H1 (cell line): Measurements from ENCODE around the gene RTEL1. TPM values are rescaled to one million over a fixed set of nuclear protein-coding genes. Genes with fewer than 3 reads are reported as not detected.

ENCODE experiments used
- CTCF ChIA-PET: fragments of 300-600 bp; sonication (Branson Sonifier 250); formaldehyde crosslinking; loops from one replicate; lab custom pipeline; 2021; ENCODE audit not compliant: partially characterized antibody; lab: Charles Lee
- POLR2A ChIA-PET: fragments of 300-600 bp; sonication (Branson Sonifier 250); formaldehyde crosslinking; loops from one replicate; lab custom pipeline; 2021; ENCODE audit warnings: inconsistent platforms; ENCODE audit not compliant: partially characterized antibody; lab: Charles Lee
- DNase-seq, 2 experiments: peaks; one replicate each; pipeline versions ENCODE4 v3.0.0 to v3.0.0-alpha.2; 2010 to 2022; ENCODE audit warnings: low spot score in 2 of 2, low read depth in 1 of 2, mixed read lengths in 1 of 2
- FAIRE-seq: peaks from 2 replicates; lab custom pipeline; 2011; peaks lifted over from hg19 to GRCh38; lab: Jason Lieb, UNC
- H2AFZ ChIP-seq: 2 replicates; pipeline ENCODE4 v1.8.1; 2012; ENCODE audit warnings: low read length, inconsistent platforms
- H2AK5ac ChIP-seq: 2 replicates; pipeline ENCODE4 v1.6.1; 2013; ENCODE audit warnings: low read depth, low read length
- H2BK120ac ChIP-seq: replicated peaks from 2 replicates; pipeline ENCODE3; 2013; ENCODE audit warnings: low read depth, low read length, inconsistent platforms
- H2BK12ac ChIP-seq: 2 replicates; pipeline ENCODE4 v1.6.1; 2013; ENCODE audit warnings: low read depth, low read length
- H2BK15ac ChIP-seq: 2 replicates; pipeline ENCODE4 v1.6.1; 2013; ENCODE audit warnings: low read length
- H2BK20ac ChIP-seq: 2 replicates; pipeline ENCODE4 v1.6.1; 2013; ENCODE audit warnings: low read length
- H2BK5ac ChIP-seq: 2 replicates; pipeline ENCODE4 v1.6.1; 2013; ENCODE audit warnings: low read depth, low read length
- H3K14ac ChIP-seq: 2 replicates; pipeline ENCODE4 v1.6.1; 2013; ENCODE audit warnings: inconsistent platforms; ENCODE audit not compliant: insufficient read length
- H3K18ac ChIP-seq: 2 replicates; pipeline ENCODE4 v1.6.1; 2013; ENCODE audit warnings: low read length; ENCODE audit errors: extremely low read depth
- H3K23ac ChIP-seq: 2 replicates; pipeline ENCODE4 v1.6.1; 2013; ENCODE audit warnings: inconsistent platforms; ENCODE audit not compliant: insufficient read length
- H3K23me2 ChIP-seq: 2 replicates; pipeline ENCODE4 v1.6.1; 2013; ENCODE audit warnings: low read depth, low read length
- H3K27ac ChIP-seq: 2 replicates; pipeline ENCODE4 v1.6.1; 2011; ENCODE audit warnings: low read depth, low read length, inconsistent platforms
- H3K27me3 ChIP-seq, 4 experiments: replicated peaks in 1 of 4; 1 replicate in 1 of 4; 2 replicates in 3 of 4; pipeline versions ENCODE4 v1.6.1 to v1.8.1; 2011 to 2013; ENCODE audit warnings: low read length in 3 of 4, mild to moderate bottlenecking in 3 of 4, inconsistent platforms in 2 of 4, mixed read lengths in 2 of 4, moderate library complexity in 1 of 4; ENCODE audit not compliant: control insufficient read depth in 3 of 4, insufficient read depth in 3 of 4; ENCODE audit errors: extremely low read depth in 1 of 4
- H3K36me3 ChIP-seq, 4 experiments: 2 replicates each; pipeline versions ENCODE4 v1.6.1 to v1.8.1; 2011 to 2013; ENCODE audit warnings: mild to moderate bottlenecking in 4 of 4, low read length in 3 of 4, moderate library complexity in 2 of 4, control low read depth in 1 of 4, inconsistent platforms in 1 of 4; ENCODE audit not compliant: insufficient read depth in 4 of 4, control insufficient read depth in 2 of 4
- H3K4ac ChIP-seq: replicated peaks from 2 replicates; pipeline ENCODE3; 2013; ENCODE audit warnings: low read length, low read depth, mixed read lengths, inconsistent platforms; ENCODE audit not compliant: insufficient read length
- H3K4me1 ChIP-seq, 4 experiments: replicated peaks in 1 of 4; 1 replicate in 1 of 4; 2 replicates in 3 of 4; pipeline versions ENCODE4 v1.6.1 to v1.8.1; 2011 to 2013; ENCODE audit warnings: low read length in 3 of 4, inconsistent platforms in 2 of 4, mixed read lengths in 1 of 4; ENCODE audit not compliant: insufficient read depth in 4 of 4, control insufficient read depth in 3 of 4
- H3K4me2 ChIP-seq, 2 experiments: 2 replicates each; pipeline versions ENCODE4 v1.6.1 to v1.8.1; 2011 to 2013; ENCODE audit warnings: low read depth in 2 of 2, low read length in 2 of 2, control low read depth in 1 of 2, inconsistent platforms in 1 of 2, mild to moderate bottlenecking in 1 of 2; ENCODE audit not compliant: insufficient read depth in 1 of 2
- H3K4me3 ChIP-seq, 4 experiments: fragments of 200-600, 300-600 bp in 1 of 4; sonication (generic), shearing (Covaris generic), sonication (Bioruptor Twin) in 1 of 4; 2 replicates each; pipeline versions ENCODE4 v1.5.1 to v1.8.1; 2011 to 2016; ENCODE audit warnings: low read length in 4 of 4, low read depth in 3 of 4, control low read depth in 2 of 4, inconsistent platforms in 2 of 4, mild to moderate bottlenecking in 2 of 4, mixed read lengths in 1 of 4, moderate library complexity in 1 of 4; ENCODE audit not compliant: insufficient read depth in 2 of 4; ENCODE audit errors: extremely low read depth in 1 of 4
- H3K56ac ChIP-seq: replicated peaks from 2 replicates; pipeline ENCODE3; 2013; ENCODE audit warnings: low read depth, mild to moderate bottlenecking, mixed read lengths, low read length, inconsistent platforms; ENCODE audit not compliant: insufficient read length
- H3K79me1 ChIP-seq: 2 replicates; pipeline ENCODE4 v1.6.1; 2013; ENCODE audit warnings: low read depth, low read length, control low read depth
- H3K79me2 ChIP-seq, 2 experiments: 2 replicates each; pipeline versions ENCODE4 v1.6.1 to v1.8.1; 2012 to 2013; ENCODE audit warnings: low read length in 2 of 2, mild to moderate bottlenecking in 2 of 2, inconsistent platforms in 1 of 2; ENCODE audit not compliant: insufficient read depth in 2 of 2, control insufficient read depth in 1 of 2
- H3K9ac ChIP-seq, 4 experiments: replicated peaks in 1 of 4; 1 replicate in 1 of 4; 2 replicates in 3 of 4; pipeline versions ENCODE4 v1.6.1 to v1.8.1; 2011 to 2013; ENCODE audit warnings: low read depth in 3 of 4, low read length in 3 of 4, control low read depth in 2 of 4, mild to moderate bottlenecking in 2 of 4, moderate library complexity in 2 of 4, inconsistent platforms in 1 of 4; ENCODE audit errors: extremely low read depth in 1 of 4
- H3K9me3 ChIP-seq, 2 experiments: 2 replicates each; pipeline versions ENCODE4 v1.6.1 to v1.8.1; 2012 to 2013; ENCODE audit warnings: mild to moderate bottlenecking in 2 of 2, moderate library complexity in 2 of 2, control low read depth in 1 of 2, inconsistent platforms in 1 of 2, low read depth in 1 of 2, low read length in 1 of 2, mixed read lengths in 1 of 2; ENCODE audit not compliant: insufficient read depth in 2 of 2
- H4K20me1 ChIP-seq, 2 experiments: replicated peaks in 1 of 2; 2 replicates each; pipeline versions ENCODE3 to v1.8.1; 2011 to 2013; ENCODE audit warnings: inconsistent platforms in 2 of 2, low read length in 2 of 2, mild to moderate bottlenecking in 1 of 2; ENCODE audit not compliant: insufficient read depth in 2 of 2, control insufficient read depth in 1 of 2
- H4K5ac ChIP-seq: 2 replicates; pipeline ENCODE4 v1.6.1; 2013; ENCODE audit warnings: low read length, low read depth, mixed read lengths, inconsistent platforms; ENCODE audit not compliant: insufficient read length
- H4K8ac ChIP-seq: 2 replicates; pipeline ENCODE4 v1.8.0; 2013; ENCODE audit warnings: mild to moderate bottlenecking, moderate library complexity, low read length, inconsistent platforms; ENCODE audit not compliant: insufficient read depth; ENCODE audit errors: extremely low read depth
- H4K91ac ChIP-seq: replicated peaks from 2 replicates; pipeline ENCODE3; 2013; ENCODE audit warnings: low read length, mixed read lengths, inconsistent platforms; ENCODE audit not compliant: insufficient read length
- ASH2L ChIP-seq: fragments of 200-600, 300-600 bp; sonication (generic); IDR thresholded peaks from one replicate; pipeline ENCODE4 v1.7.1; 2017; ENCODE audit warnings: low read length
- BACH1 ChIP-seq: IDR thresholded peaks from 2 replicates; pipeline ENCODE4 v1.6.1; 2012; ENCODE audit warnings: low read length, improper control_type of control experiment
- CBX8 ChIP-seq: fragments of 300-800, 300-1000 bp; sonication (generic); IDR thresholded peaks from 2 replicates; pipeline ENCODE4 v1.7.1; 2016; ENCODE audit warnings: low read depth, low read length, borderline replicate concordance
- CHD1 ChIP-seq: IDR thresholded peaks from 2 replicates; pipeline ENCODE4 v1.6.1; 2012; ENCODE audit warnings: low read depth, low read length, improper control_type of control experiment
- EGR1 ChIP-seq: IDR thresholded peaks from 2 replicates; pipeline ENCODE4 v1.6.1; 2011; ENCODE audit warnings: low read depth, low read length, borderline replicate concordance
- EP300 ChIP-seq, 2 experiments: IDR thresholded peaks; 1 replicate in 1 of 2; 2 replicates in 1 of 2; pipeline ENCODE4 v1.6.1; 2011 to 2012; ENCODE audit warnings: low read depth in 2 of 2, low read length in 2 of 2, mild to moderate bottlenecking in 2 of 2, borderline replicate concordance in 1 of 2, inconsistent platforms in 1 of 2, moderate library complexity in 1 of 2
- TAF7 ChIP-seq: optimal IDR thresholded peaks from 2 replicates; pipeline ENCODE3; 2011; ENCODE audit warnings: low read depth, mild to moderate bottlenecking, inconsistent platforms, low read length, moderate library complexity, borderline replicate concordance
- WGBS, 2 experiments: shearing (Covaris generic) in 1 of 2; methylation state at CpG; one replicate each; pipeline versions ENCODE4 v1.1.6 to v1.1.7; 2013 to 2015; ENCODE audit warnings: low lambda C conversion rate in 2 of 2, mixed read lengths in 2 of 2, inconsistent platforms in 1 of 2, low coverage in 1 of 2, missing lambda C conversion rate in 1 of 2; ENCODE audit not compliant: insufficient replicate concordance in 2 of 2, insufficient coverage in 1 of 2, insufficient read length in 1 of 2; ENCODE audit errors: extremely low coverage in 1 of 2, missing lambda C conversion rate in 1 of 2; 5-methylcytosine and 5-hydroxymethylcytosine counted together
- polyA plus RNA-seq, 7 experiments: library from polyadenylated mRNA; depleted of rRNA in 3 of 7; stranded (reverse) in 5 of 7; unstranded in 2 of 7; fragments of >200 nt in 5 of 7; fragments of 200-250 nt in 2 of 7; gene quantifications; 1 replicate in 5 of 7; 2 replicates in 1 of 7; 4 replicates in 1 of 7; pipeline versions ENCODE4 v1.2.1 to v1.2.3, GENCODE V29; 2011 to 2013; ENCODE audit warnings: missing spikeins in 2 of 7, mixed read lengths in 2 of 7
- total RNA-seq: library from RNA; stranded (reverse); fragmentation: NEBNext Ultra II Directional; extraction: Animal tissue kit (Norgen Biotek cat#: 25700); gene quantifications from 2 replicates; pipeline ENCODE4 v1.2.1, GENCODE V29; 2021
- TF ChIP-seq, protein P1 (sequence below): IDR thresholded peaks from 2 replicates; pipeline ENCODE4 v1.6.1; 2012; ENCODE audit warnings: low read length, inconsistent platforms

RTEL1 gene
- total and polyA plus RNA-seq, 2 of the 8 experiments (the other 6 are each of a cell fraction or from before 2014, with no cell fraction given) = 16.2 to 37.1 TPM

GRCh38 chr20:63653041-63653973 lies 4.8 kb upstream of the RTEL1 start, which contains the start of gene STMN3:
STMN3 (minus strand) TSS chr20:63653424; CDS start chr20:63653345, 79 bp downstream.
- Histone ChIP-seq H4K8ac (peak within 1 kb of the TSS; percentile 85), H3K27me3 (peaks cover 0 to 2% (median 0%) of the 10 kb centered on the region in 4 experiments; a peak in 2 of 7 replicates), H3K4me2 (peak within 1 kb of the TSS; percentile 71 to 88), H3K23ac (no peak within 1 kb of the TSS), H3K56ac (peak within 1 kb of the TSS; percentile 80), H3K79me1 (no peaks in the 10 kb centered on the region; the same call in none of the 2 replicates), H3K4me1 (peaks cover 0 to 20% (median 13%) of the 10 kb centered on the region in 4 experiments; a peak in 6 of 7 replicates), H3K9ac (peak within 1 kb of the TSS in 3 of 4 experiments; percentile 56 to 71 (median 62); a peak in 6 of 7 replicates), H3K14ac (peak within 1 kb of the TSS; percentile 83), H3K36me3 (no peaks in the 10 kb centered on the region), H3K23me2 (peaks cover 15% of the 10 kb centered on the region), H2AK5ac (0 out of 2 replicates have a peak within 1 kb of the TSS, but pooled peaks have one; percentile 32), H3K79me2 (no peaks in the 10 kb centered on the region), H3K4me3 (peak within 1 kb of the TSS; percentile 37 to 85 (median 60)), H3K27ac (peak within 1 kb of the TSS; percentile 73; the same call in 1 of the 2 replicates), H2BK5ac (peak within 1 kb of the TSS; percentile 90), H2BK12ac (peak within 1 kb of the TSS; percentile 68; the same call in 1 of the 2 replicates), H4K20me1 (peaks cover 10 to 11% of the 10 kb centered on the region in 2 experiments), H2BK120ac (peak within 1 kb of the TSS; percentile 55), H2AFZ (no peak within 1 kb of the TSS), H4K91ac (peak within 1 kb of the TSS; percentile 96), H3K4ac (peak within 1 kb of the TSS; percentile 92), H4K5ac (peak within 1 kb of the TSS; percentile 80), H2BK15ac (peak within 1 kb of the TSS; percentile 92; the same call in 1 of the 2 replicates), H3K18ac (peak within 1 kb of the TSS; percentile 95), H3K9me3 (no peaks in the 10 kb centered on the region), H2BK20ac (peak within 1 kb of the TSS; percentile 72; the same call in 1 of the 2 replicates)
- ChIA-PET POLR2A (interaction anchor here (0.6 to 1.7 kb wide), 11 partner anchors 9 to 385 kb away, joined by 3 to 9 read pairs (median 3); partner anchors contain the start of genes ARFRP1, GMEB2, TPD52L2 and ZGPAT), CTCF (interaction anchor here (0.6 to 1.4 kb wide), 4 partner anchors 10 to 133 kb away, joined by 3 to 6 read pairs (median 3); no protein-coding TSS in a partner anchor)
- 0% methylated on average over 17 of the region's 73 CpGs; no CpG with 5 or more reads in 1 of the 2 experiments for WGBS, 2 experiments
- DNase-seq (peak in 1 of 2 experiments; percentile 95), FAIRE-seq (no peak)
- TF ChIP-seq ASH2L = peak; percentile 86
- TF ChIP-seq TAF7 = peak; percentile 78
- 0 out of 3 replicates have a peak, but pooled peaks of 1 of the 2 experiments have one; percentile 32 for TF ChIP-seq EP300 (IDR thresholded peaks at IDR 0.05; ENCODE audit: borderline replicate concordance in 1 of 2, low read depth in 2 of 2, low read length in 2 of 2)
- no peak for TF ChIP-seq BACH1
- no peak for TF ChIP-seq CHD1
- no peak for TF ChIP-seq CBX8
- TF ChIP-seq, protein P1, sequence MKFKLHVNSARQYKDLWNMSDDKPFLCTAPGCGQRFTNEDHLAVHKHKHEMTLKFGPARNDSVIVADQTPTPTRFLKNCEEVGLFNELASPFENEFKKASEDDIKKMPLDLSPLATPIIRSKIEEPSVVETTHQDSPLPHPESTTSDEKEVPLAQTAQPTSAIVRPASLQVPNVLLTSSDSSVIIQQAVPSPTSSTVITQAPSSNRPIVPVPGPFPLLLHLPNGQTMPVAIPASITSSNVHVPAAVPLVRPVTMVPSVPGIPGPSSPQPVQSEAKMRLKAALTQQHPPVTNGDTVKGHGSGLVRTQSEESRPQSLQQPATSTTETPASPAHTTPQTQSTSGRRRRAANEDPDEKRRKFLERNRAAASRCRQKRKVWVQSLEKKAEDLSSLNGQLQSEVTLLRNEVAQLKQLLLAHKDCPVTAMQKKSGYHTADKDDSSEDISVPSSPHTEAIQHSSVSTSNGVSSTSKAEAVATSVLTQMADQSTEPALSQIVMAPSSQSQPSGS = no peak
- peak; percentile 83 for TF ChIP-seq EGR1
